Right atrium auricular region (tissue), 2 donors: ENCODE data around the gene IGFBP2. TPM values are rescaled to one million over a fixed set of nuclear protein-coding genes. Genes with fewer than 3 reads are reported as not detected.

ENCODE experiments used
- DNase-seq: peaks from one replicate; pipeline ENCODE4 v3.0.0-alpha.2; 2019; ENCODE audit warnings: low spot score
- H3K27ac ChIP-seq, 2 donors: fragments of 200-600 bp; sonication (generic); 1 replicate in 1 of 2; 2 replicates in 1 of 2; pipeline ENCODE4 v1.5.1; 2016 to 2019
- H3K27me3 ChIP-seq, 2 donors: fragments of 200-600 bp; sonication (generic); one replicate each; pipeline versions ENCODE4 v1.5.1 to v1.6.0; 2017 to 2019
- H3K36me3 ChIP-seq: fragments of 200-600 bp; sonication (generic); one replicate; pipeline ENCODE4 v1.5.1; 2016
- H3K4me1 ChIP-seq, 2 donors: fragments of 200-600 bp; sonication (generic); one replicate each; pipeline versions ENCODE4 v1.5.1 to v1.6.0; 2017 to 2019
- H3K4me3 ChIP-seq, 2 donors: fragments of 200-600 bp; sonication (generic); 1 replicate in 1 of 2; 2 replicates in 1 of 2; pipeline ENCODE4 v1.5.1; 2017 to 2019; ENCODE audit warnings: mild to moderate bottlenecking in 1 of 2, moderate library complexity in 1 of 2
- H3K9me3 ChIP-seq, 2 donors: fragments of 200-600 bp; sonication (generic); one replicate each; pipeline ENCODE4 v1.5.1; 2019
- total RNA-seq, 2 donors: library from RNA; depleted of rRNA; stranded (reverse); fragments of >200 nt; gene quantifications; one replicate each; pipeline ENCODE4 v1.1.0, GENCODE V29; 2016
- TF ChIP-seq, protein P1 (sequence below), 2 donors: fragments of 200-600 bp; sonication (generic); IDR thresholded peaks; one replicate each; pipeline ENCODE4 v1.5.1; 2019; ENCODE audit warnings: antibody characterized with exemption in 2 of 2

The IGFBP2 gene, protein sequence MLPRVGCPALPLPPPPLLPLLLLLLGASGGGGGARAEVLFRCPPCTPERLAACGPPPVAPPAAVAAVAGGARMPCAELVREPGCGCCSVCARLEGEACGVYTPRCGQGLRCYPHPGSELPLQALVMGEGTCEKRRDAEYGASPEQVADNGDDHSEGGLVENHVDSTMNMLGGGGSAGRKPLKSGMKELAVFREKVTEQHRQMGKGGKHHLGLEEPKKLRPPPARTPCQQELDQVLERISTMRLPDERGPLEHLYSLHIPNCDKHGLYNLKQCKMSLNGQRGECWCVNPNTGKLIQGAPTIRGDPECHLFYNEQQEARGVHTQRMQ
- 100 to 1,000 TPM; 255 to 508 TPM for total RNA-seq

DNA sequence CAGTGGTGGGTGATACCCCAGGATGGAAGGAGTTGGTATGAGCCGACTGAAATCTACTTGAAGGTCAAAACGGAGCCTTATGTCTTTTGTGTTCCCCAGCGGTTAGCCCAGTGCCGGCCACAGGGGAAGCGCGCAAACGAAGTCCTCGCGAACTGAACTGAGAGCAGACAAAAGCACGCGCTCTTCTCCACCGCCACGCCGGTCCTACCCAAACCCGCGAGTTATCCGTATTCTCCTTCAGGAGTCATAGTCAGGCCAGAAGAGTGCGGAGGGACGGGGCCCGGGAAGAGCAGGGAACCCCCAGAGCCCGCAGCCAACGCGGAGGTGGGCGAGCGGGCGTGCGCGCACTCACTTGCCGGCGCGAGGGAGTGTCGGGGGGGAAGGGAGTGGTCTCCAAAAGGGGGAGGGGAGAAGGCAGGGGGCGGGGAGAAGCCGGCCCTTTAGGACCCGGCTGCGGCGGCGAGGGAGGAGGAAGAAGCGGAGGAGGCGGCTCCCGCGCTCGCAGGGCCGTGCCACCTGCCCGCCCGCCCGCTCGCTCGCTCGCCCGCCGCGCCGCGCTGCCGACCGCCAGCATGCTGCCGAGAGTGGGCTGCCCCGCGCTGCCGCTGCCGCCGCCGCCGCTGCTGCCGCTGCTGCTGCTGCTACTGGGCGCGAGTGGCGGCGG, at the start of gene IGFBP2:
TSS of gene IGFBP2 (plus strand) at position 469 of the 664 bp plus-strand sequence. CDS start at position 573, 104 bp downstream.
- Histone ChIP-seq H3K27me3 (no peaks in the 10 kb centered on the region), H3K9me3 (no peaks in the 10 kb centered on the region), H3K4me1 (peaks cover 0 to 46% of the 10 kb centered on the region in 2 donors), H3K36me3 (no peaks in the 10 kb centered on the region), H3K27ac (peak within 1 kb of the TSS; percentile 27 to 47), H3K4me3 (peak within 1 kb of the TSS; percentile 57 to 69)
- TF ChIP-seq, protein P1, sequence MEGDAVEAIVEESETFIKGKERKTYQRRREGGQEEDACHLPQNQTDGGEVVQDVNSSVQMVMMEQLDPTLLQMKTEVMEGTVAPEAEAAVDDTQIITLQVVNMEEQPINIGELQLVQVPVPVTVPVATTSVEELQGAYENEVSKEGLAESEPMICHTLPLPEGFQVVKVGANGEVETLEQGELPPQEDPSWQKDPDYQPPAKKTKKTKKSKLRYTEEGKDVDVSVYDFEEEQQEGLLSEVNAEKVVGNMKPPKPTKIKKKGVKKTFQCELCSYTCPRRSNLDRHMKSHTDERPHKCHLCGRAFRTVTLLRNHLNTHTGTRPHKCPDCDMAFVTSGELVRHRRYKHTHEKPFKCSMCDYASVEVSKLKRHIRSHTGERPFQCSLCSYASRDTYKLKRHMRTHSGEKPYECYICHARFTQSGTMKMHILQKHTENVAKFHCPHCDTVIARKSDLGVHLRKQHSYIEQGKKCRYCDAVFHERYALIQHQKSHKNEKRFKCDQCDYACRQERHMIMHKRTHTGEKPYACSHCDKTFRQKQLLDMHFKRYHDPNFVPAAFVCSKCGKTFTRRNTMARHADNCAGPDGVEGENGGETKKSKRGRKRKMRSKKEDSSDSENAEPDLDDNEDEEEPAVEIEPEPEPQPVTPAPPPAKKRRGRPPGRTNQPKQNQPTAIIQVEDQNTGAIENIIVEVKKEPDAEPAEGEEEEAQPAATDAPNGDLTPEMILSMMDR (IDR thresholded peaks at IDR 0.05), result no peak
- DNase-seq, result no peak

DNA sequence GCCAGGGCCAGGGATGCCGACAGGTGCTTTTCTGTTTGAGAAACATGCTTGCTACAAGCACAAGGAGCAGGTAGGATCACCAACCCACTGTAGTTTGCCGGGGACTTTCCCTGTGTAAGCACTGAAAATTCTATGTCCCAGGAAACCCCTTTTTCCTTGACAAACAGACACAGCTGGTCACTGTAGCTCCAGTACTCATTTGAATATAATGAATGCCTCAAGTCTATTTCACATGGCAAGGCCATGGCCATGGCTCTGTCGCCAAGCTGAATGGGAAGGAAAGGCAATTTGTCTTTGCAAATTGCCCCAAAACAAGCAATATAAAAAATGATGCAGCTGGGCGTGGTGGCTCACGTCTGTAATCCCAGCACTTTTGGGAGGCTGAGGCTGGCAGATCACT, 49.6 kb upstream of the IGFBP2 start:
- Histone ChIP-seq H3K27me3 (no peaks in the 10 kb centered on the region), H3K9me3 (no peaks in the 10 kb centered on the region), H3K27ac (no peak overlapping the region), H3K4me1 (peaks cover 0 to 5% of the 10 kb centered on the region in 2 donors), H3K4me3 (no peak overlapping the region), H3K36me3 (no peaks in the 10 kb centered on the region)
- TF ChIP-seq, protein P1 (IDR thresholded peaks at IDR 0.05), result no peak
- no peak for DNase-seq

DNA sequence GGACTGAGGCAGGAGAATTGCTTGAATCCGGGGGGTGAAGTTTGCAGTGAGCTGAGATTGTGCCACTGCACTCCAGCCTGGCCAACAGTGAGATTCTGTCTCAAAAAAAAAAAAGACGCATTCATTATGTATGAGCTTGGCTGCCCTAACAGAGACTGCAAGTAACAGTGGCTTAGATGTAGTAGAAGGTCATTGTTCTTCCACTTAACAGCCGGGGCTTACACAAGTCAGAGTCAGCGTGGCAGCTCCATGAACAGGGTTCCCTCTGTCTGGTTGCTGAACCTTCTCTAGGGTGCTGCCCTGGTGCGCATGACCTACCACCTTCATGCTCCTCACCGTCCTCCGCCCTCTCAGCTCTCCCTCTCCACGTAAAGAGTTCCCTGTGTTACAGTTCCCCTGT, 49.1 kb upstream of the IGFBP2 start:
- peaks cover 0 to 5% of the 10 kb centered on the region in 2 donors for H3K4me1 ChIP-seq
- no peak overlapping the region for H3K27ac ChIP-seq
- H3K4me3 ChIP-seq, result no peak overlapping the region
- DNase-seq, result no peak
- H3K27me3 ChIP-seq, result no peaks in the 10 kb centered on the region
- H3K9me3 ChIP-seq, result no peaks in the 10 kb centered on the region
- TF ChIP-seq, protein P1 (IDR thresholded peaks at IDR 0.05), result no peak
- no peaks in the 10 kb centered on the region for H3K36me3 ChIP-seq

DNA sequence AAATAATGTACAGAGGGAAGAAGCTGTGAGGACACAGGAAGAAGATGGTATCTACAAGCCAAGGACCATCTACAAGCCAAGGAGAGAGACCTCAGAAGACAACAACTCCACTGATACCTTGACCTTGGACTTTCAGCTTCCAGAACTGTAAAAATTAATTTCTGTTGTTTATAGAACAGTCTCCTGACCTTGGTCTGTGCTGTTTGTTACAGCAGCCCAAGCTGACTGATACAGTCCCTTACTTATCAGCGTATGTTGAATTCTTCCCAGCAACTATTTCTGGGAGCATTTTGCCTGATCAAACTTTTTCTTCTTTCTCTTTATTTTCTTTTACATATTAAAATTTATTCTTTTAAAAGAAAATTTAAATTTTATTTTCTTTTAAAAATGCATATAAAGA, 47.8 kb upstream of the IGFBP2 start:
- H3K9me3 ChIP-seq, result no peaks in the 10 kb centered on the region
- no peak for DNase-seq
- TF ChIP-seq, protein P1 (IDR thresholded peaks at IDR 0.05), result no peak
- H3K27ac ChIP-seq, result no peak overlapping the region
- no peak overlapping the region for H3K4me3 ChIP-seq
- H3K27me3 ChIP-seq, result no peaks in the 10 kb centered on the region
- H3K4me1 ChIP-seq, result peaks cover 0 to 17% of the 10 kb centered on the region in 2 donors
- no peaks in the 10 kb centered on the region for H3K36me3 ChIP-seq

DNA sequence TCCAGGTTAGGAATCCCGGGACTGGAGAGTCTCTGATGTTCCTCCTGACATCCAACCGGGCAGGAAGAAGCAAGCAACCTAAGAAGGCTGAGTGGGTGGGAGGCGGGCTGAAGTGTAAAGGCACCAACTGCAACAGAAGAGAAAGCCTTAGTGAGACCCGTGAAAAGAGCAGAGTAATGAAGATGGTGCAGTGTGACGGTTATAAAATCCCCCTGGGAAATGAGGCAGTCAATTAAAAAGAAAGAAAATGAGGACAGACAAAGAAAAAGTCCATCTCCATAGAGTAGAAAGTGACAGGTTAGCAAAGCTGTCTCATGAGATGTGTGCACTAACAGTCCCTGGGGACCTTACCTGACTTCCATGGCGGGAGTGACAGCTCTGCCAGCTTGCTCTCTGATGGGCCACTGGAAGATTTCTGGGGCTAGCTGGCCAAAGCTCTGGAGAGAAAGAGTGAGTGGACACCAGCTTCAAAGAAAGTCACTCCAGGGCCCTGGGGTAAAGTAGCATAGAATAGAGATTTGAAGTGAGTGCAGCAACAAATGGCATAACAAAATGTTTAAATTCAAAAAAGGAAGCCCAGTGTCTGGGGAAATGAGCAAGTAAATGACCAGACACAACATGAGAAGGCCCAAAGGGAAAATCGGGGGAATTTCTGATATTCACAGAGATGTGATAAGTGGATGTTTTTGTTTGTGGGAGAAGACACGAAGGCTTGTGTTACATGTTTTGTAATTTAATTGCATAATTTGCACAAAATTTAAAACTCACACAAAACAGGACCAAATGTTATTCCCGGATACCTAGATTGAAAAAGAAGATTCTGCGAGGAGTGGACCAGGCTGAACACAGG, 44.1 kb upstream of the IGFBP2 start:
- H3K4me3 ChIP-seq, result no peak overlapping the region
- DNase-seq, result no peak
- H3K9me3 ChIP-seq, result no peaks in the 10 kb centered on the region
- H3K27me3 ChIP-seq, result no peaks in the 10 kb centered on the region
- no peaks in the 10 kb centered on the region for H3K36me3 ChIP-seq
- TF ChIP-seq, protein P1 (IDR thresholded peaks at IDR 0.05), result no peak
- H3K27ac ChIP-seq, result no peak overlapping the region
- peaks cover 0 to 21% of the 10 kb centered on the region in 2 donors for H3K4me1 ChIP-seq
